ENCODE results near the gene KAZN.

The KAZN gene

DNA sequence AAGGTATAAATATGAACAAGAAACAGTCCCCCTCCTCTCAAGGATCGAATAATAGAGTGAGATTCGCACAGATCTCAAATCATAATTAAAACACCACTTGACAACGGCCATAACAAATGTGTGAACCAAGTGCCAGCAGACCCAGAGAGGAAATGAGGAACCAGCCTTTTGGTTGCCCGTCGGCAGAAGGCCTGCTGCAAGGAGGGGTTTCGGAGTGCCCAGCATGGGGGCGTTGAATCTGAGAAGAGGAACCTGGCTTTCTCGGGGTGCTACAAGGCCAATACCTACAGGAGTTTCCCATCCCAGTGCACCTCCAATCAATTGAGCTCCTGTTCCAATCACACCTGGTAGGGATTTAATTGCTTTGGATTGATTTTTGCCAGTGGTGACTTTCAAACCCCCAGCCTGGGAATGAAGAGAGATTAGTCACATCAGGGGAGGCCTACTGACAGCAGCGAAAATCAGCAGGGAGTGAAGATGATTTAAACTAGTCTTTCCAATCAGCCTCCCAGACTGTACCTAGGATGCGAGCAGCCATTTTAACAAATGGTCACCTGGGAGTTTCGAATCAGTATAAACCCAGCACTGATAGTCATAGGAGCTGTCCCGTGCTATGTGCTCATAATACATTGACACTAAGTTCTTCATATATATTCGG is 263.8 kb downstream of the KAZN start:
- no peak for DNase-seq (ENCODE audit: low read depth)
- no peak overlapping the region for H3K4me3 ChIP-seq (ENCODE audit: low read depth, low read length)
- TF ChIP-seq CTCF (IDR thresholded peaks at IDR 0.05; ENCODE audit: low read depth, low read length, missing control alignments): no peak

- no peak overlapping the region for H3K4me3 ChIP-seq (ENCODE audit: low read depth, low read length)
- TF ChIP-seq CTCF (IDR thresholded peaks at IDR 0.05; ENCODE audit: low read depth, low read length, missing control alignments): no peak
- no peak for DNase-seq (ENCODE audit: low read depth)
These were observed 266.6 kb downstream of the KAZN start for GRCh38 chr1:14865106-14865505.

DNA sequence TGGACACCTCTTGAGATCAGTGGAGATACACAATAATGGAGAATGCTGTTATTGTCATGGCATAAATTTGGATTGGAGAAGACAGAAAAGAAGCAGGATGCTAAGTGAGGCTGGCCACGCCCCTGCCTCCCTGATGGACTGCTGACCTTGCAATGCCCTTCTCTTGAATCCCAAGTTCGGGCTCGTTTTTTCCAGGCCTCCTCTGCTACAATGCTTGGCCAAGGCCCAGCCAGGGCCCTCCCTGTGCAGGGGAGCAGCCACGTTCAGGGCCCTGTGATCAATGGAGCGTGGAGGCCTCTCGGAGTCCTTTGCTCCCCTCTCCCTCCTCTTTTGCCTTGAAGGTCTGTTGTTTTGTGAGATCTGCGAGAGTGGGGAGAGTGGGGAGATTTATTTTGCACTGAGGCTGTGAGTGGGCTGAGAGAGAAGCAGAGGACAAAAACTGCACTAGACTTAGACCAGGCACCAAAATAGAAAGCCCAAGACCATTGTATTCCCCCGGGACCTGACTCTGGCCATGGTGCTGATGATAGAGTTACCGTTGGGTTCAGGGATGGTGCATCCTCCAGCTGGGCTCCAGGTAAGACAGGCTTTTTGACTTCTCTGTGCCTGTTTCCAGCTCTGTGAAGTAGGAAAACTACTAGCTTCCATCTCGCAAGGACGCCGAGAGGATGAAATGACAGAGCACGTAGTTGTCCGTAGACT is 268.6 kb downstream of the KAZN start:
- DNase-seq (ENCODE audit: low read depth): no peak
- no peak for TF ChIP-seq CTCF (IDR thresholded peaks at IDR 0.05; ENCODE audit: low read depth, low read length, missing control alignments)
- H3K4me3 ChIP-seq (ENCODE audit: low read depth, low read length): no peak overlapping the region

DNA sequence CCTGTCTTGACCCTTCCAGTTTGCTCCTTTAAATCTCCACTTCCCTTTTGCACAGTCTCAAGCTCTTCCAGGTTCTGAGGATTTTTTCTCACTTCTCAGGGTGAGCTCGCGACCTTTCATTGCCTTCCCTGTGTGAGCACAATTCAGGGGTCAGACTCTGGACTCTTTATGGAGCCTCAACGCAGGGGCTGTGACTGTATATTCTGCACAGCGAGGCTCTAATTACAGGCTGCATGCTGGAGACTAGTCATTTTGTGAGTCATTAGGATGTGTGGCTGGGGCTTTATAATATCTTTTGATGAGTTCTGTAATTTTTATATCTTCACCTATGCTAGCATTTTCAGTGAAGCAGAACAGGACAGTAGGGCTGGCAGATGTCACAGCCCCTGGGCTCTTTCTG is 270.7 kb downstream of the KAZN start:
- H3K4me3 ChIP-seq (ENCODE audit: low read depth, low read length): no peak overlapping the region
- no peak for DNase-seq (ENCODE audit: low read depth)
- no peak for TF ChIP-seq CTCF (IDR thresholded peaks at IDR 0.05; ENCODE audit: low read depth, low read length, missing control alignments)

DNA sequence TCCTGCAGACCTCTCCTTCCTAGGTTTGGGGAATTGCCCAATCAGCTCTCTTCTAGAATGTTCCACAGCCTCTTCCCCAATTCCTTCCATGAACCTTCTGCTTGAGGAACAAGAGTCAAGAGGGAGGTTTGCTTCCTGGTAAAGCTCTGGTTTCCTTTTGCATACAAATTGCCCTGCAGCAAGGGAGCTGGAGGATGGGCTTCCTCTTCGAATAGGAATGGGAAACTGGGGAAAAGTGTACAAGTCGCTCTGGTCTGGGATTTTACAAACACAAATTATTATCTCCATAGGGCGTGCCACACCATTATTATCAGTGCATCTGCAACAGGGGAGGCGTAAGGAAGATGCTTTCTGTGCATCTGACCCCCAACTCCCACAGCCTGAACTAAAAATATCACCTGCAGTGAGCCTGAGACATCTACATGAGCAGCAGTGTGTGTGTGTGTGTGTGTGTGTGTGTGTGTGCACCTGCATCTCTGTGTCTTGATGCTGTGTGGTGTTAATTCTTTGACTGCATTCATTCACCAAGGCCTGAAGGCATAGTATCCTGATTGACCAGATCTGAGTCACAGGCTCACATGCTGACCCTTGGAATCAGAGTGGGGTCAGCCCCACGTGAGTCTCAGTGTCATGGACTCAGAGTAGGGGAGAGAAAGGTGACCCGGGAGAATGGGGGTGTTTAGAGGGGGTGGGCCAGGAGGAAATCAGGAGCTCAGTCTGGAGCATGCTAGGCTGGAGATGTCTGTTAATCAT is 272.9 kb downstream of the KAZN start:
- TF ChIP-seq CTCF (IDR thresholded peaks at IDR 0.05; ENCODE audit: low read depth, low read length, missing control alignments): no peak
- no peak for DNase-seq (ENCODE audit: low read depth)
- no peak overlapping the region for H3K4me3 ChIP-seq (ENCODE audit: low read depth, low read length)

DNA sequence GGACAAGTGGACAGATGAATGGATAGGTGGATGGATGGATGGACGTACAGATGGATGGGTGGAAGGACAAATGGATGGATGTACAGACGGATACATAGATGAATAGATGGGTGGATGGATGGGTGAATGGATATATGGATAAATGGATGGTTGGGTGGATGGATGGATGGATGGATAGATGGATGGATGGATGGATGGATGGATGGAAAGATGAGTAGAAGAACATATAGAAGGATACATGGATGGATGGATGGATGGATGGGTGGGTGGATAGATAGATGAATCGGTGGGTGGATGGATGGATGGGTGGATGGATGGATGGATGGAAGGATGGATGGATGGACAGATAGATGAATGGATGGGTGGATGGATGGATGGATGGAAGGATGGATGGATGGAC is 274.3 kb downstream of the KAZN start:
- no peak for DNase-seq (ENCODE audit: low read depth)
- H3K4me3 ChIP-seq (ENCODE audit: low read depth, low read length): no peak overlapping the region
- no peak for TF ChIP-seq CTCF (IDR thresholded peaks at IDR 0.05; ENCODE audit: low read depth, low read length, missing control alignments)

Data from GM12864 (cell line).